Measurements from ENCODE around the gene TTLL3. TPM values are rescaled to one million over a fixed set of nuclear protein-coding genes. Genes with fewer than 3 reads are reported as not detected.
A peak's percentile ranks its signal among the peaks of the same experiment; 100 is the strongest.

TTLL3 gene
- total and polyA plus RNA-seq, 2 of the 4 experiments (the other 2 are of a cell fraction): 6.8 to 43.4 TPM

- Histone ChIP-seq H3K9me3 (ENCODE audit: control insufficient read depth, insufficient read depth, low read length) (no peaks in the 10 kb centered on the region), H3K56ac (ENCODE audit: extremely low read depth, insufficient read depth, low read length) (no peak overlapping the region), H3K18ac (ENCODE audit: low read depth, low read length) (no peak overlapping the region; the same call in 1 of the 2 replicates), H4K20me1 (ENCODE audit: insufficient read depth, low read length) (no peaks in the 10 kb centered on the region), H3K23ac (ENCODE audit: low read depth, low read length) (no peak overlapping the region), H3K4ac (ENCODE audit: low read depth, low read length) (no peak overlapping the region), H3K4me1 (ENCODE audit: control insufficient read depth, insufficient read depth, low read length) (peaks cover 9% of the 10 kb centered on the region), H2AFZ (replicated peaks; ENCODE audit: low read length, poor library complexity) (peak overlapping the region; percentile 92), H3K27me3 (ENCODE audit: control insufficient read depth, insufficient read depth, low read length) (no peaks in the 10 kb centered on the region; the same call in 1 of the 2 replicates), H2BK20ac (ENCODE audit: low read depth, low read length) (no peak overlapping the region), H3K9me1 (ENCODE audit: insufficient read depth, low read length) (0 out of 2 replicates have a peak, but pooled peaks cover 3% of the 10 kb centered on the region), H4K91ac (ENCODE audit: insufficient read depth, low read depth, low read length) (no peak overlapping the region), H2AK5ac (ENCODE audit: low read depth, low read length) (peak overlapping the region; percentile 28; the same call in 1 of the 2 replicates), H3K36me3 (ENCODE audit: control insufficient read depth, insufficient read depth, low read length) (no peaks in the 10 kb centered on the region), H3K14ac (replicated peaks; ENCODE audit: low read depth, low read length) (no peak overlapping the region), H2BK15ac (ENCODE audit: low read depth, low read length) (no peak overlapping the region; the same call in 2 of the 3 replicates), H3K4me2 (ENCODE audit: low read depth, low read length) (no peak overlapping the region), H2BK5ac (ENCODE audit: low read depth, low read length, poor library complexity, severe bottlenecking) (no peak overlapping the region), H3K9ac (ENCODE audit: low read depth, low read length) (no peak overlapping the region), H2AK9ac (replicated peaks; ENCODE audit: low read depth, low read length, poor library complexity) (no peak overlapping the region), H4K8ac (ENCODE audit: low read depth in 2 of 2, low read length in 2 of 2) (peak overlapping the region; percentile 31 to 65; a peak in 2 of 4 replicates), H4K5ac (ENCODE audit: low read depth, low read length) (peak overlapping the region; percentile 20; the same call in 1 of the 2 replicates), H3K4me3 (ENCODE audit: insufficient read depth, low read depth, low read length) (no peak overlapping the region), H3K27ac (ENCODE audit: insufficient read depth, low read length) (no peak overlapping the region), H2BK120ac (ENCODE audit: low read depth, low read length) (peak overlapping the region; percentile 68; the same call in 1 of the 2 replicates), H3K79me1 (ENCODE audit: low read depth in 1 of 2, low read length in 2 of 2) (no peaks in the 10 kb centered on the region)
- dilution Hi-C loops (cut with HindIII; ENCODE audit: low sequenced_read_pairs, unreplicated experiment) (no loop called here), intact Hi-C loops (cut with micrococcal nuclease) (no loop called here), in situ Hi-C loops (cut with MboI; ENCODE audit: low sequenced_read_pairs) (no loop called here)
- DNase-seq: no peak
- ChIA-PET CTCF (no interaction called here), POLR2A (ENCODE audit: unreplicated experiment) (no interaction called here)
- no peak for ATAC-seq (ENCODE audit: low read depth)
- TF ChIP-seq USF2 (IDR thresholded peaks at IDR 0.05; ENCODE audit: low read depth, low read length) (no peak), RCOR1 (IDR thresholded peaks at IDR 0.05; ENCODE audit: insufficient replicate concordance, low read length) (no peak), POLR2A (IDR thresholded peaks at IDR 0.05; ENCODE audit: low read depth, low read length) (no peak), CTCF (conservative IDR thresholded peaks at IDR 0.05; ENCODE audit: low read depth, low read length) (no peak), MAFK (IDR thresholded peaks at IDR 0.05; ENCODE audit: low read depth, low read length) (no peak), MXI1 (IDR thresholded peaks at IDR 0.05; ENCODE audit: borderline replicate concordance, low read depth, low read length) (no peak), MAZ (IDR thresholded peaks at IDR 0.05; ENCODE audit: borderline replicate concordance, low read depth, low read length) (no peak), NFE2L2 (IDR thresholded peaks at IDR 0.05; ENCODE audit: low read depth, low read length) (no peak), CHD1 (IDR thresholded peaks at IDR 0.05; ENCODE audit: low read depth, low read length) (no peak), SMC3 (IDR thresholded peaks at IDR 0.05; ENCODE audit: low read depth, low read length) (no peak), ELK1 (IDR thresholded peaks at IDR 0.05; ENCODE audit: borderline replicate concordance, low read depth, low read length) (no peak), FOS (IDR thresholded peaks at IDR 0.05; ENCODE audit: low read depth, low read length) (no peak), RAD21 (IDR thresholded peaks at IDR 0.05; ENCODE audit: low read length) (no peak), RFX5 (IDR thresholded peaks at IDR 0.05; ENCODE audit: low read depth, low read length) (no peak), CEBPB (IDR thresholded peaks at IDR 0.05; ENCODE audit: low read depth, low read length) (no peak)
- BruUV-seq (replicated peaks): no TSS peak
- WGBS, 2 experiments (ENCODE audit: extremely low coverage in 2 of 2, insufficient read length in 1 of 2): 77% methylated on average over 15 of the region's 22 CpGs; no CpG with 5 or more reads in 1 of the 2 experiments
These were observed 53.2 kb downstream of the TTLL3 start for GRCh38 chr3:9863058-9863772.
